Activated naive CD4-positive, alpha-beta T cell treated with anti-CD3 and anti-CD28 coated beads, Interleukin-2, amount 50 U/mL, for 72 hours (primary cell): Measurements from ENCODE around the gene LSP1. TPM values are rescaled to one million over a fixed set of nuclear protein-coding genes. Genes with fewer than 3 reads are reported as not detected.
A peak's percentile ranks its signal among the peaks of the same experiment; 100 is the strongest.

ENCODE experiments used
- ATAC-seq, 2 donors: fragments of 150-1000 bp; cut with Tn5 transposase; 2 replicates each; pipeline ENCODE4 v1.10.0; 2021; ENCODE audit warnings: mild to moderate bottlenecking in 2 of 2, moderate library complexity in 2 of 2
- DNase-seq, 2 donors: peaks; one replicate each; pipeline ENCODE4 v3.0.0; 2021 to 2022; ENCODE audit warnings: low spot score in 2 of 2
- H3K27ac Mint-ChIP-seq, 2 donors: one replicate each; pipeline ENCODE4 v1.8.0; 2022; ENCODE audit warnings: mild to moderate bottlenecking in 2 of 2, mixed read lengths in 2 of 2
- H3K36me3 Mint-ChIP-seq, 2 donors: one replicate each; pipeline ENCODE4 v1.8.0; 2022; ENCODE audit warnings: mixed read lengths in 2 of 2
- H3K9me3 Mint-ChIP-seq, 2 donors: one replicate each; pipeline ENCODE4 v1.8.0; 2022; ENCODE audit warnings: mixed read lengths in 2 of 2
- total RNA-seq, 2 donors: library from RNA; stranded (reverse); gene quantifications; one replicate each; pipeline ENCODE4 v1.2.3, GENCODE V29; 2022

LSP1 gene
- total RNA-seq, 2 donors from 2014 or later, result 102 to 263 TPM

DNA sequence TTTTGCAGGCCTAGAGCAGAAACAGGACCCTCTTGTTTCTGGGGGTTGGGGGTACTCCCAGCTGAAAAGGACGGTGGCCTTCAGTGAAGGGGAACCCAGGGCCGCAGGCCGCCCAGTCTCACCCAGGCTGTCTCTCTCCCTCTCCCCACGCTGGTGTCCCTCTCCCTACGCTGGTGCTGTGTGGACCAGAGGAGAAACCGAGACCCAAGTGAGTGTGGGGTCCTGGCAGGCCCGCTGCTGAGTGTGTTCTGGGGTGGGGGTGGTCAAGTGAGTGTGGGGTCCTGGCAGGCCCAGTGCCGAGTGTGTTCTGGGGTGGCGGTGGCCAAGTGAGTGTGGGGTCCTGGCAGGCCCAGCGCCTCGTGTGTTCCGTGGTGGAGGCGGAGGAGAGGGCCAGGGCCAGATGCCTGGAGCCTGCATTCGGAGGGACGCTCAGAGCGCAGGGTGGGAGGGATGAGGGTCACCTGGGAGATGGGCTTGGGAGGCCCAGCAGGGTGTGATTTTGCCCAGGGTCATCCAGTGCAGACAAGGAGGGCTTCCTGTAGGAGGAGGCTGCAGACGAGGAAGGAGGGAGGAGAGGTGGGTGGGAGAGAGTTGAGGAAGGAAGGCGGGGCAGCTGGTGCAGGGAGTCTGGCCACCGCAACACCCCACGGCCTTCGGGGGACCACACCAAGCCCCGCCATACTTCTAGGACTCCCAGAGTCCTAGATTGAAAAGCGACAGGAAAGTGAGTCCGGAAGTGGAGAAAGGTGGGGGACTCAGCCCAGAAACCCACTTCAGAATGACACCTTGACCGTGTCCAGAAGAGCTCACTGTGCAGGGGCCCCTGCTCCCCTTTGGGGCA lies 77.0 kb downstream of the LSP1 start:
- ATAC-seq (no peak), DNase-seq (no peak)
- Mint-ChIP-seq H3K36me3 (no peaks in the 10 kb centered on the region), H3K9me3 (no peaks in the 10 kb centered on the region), H3K27ac (no peak overlapping the region)

DNA sequence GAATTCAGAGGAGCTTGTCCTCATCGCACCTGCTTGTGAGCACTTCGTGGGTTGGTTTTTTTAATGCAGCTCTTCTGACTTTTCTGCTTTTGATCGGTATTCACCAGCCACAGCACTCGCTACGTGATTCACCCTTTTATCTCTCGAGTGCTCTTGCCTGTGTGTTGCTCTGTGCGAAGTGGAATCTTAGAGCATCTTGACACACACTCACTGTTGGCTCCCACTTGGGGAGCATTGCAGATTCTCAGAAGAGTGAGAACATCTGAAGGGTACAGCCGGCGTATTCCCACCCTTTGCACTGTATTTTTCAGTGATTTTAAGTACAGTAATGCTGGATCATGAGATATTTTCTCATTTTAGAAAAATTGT lies 77.6 kb downstream of the LSP1 start:
- no peak for ATAC-seq
- H3K27ac Mint-ChIP-seq, result no peak overlapping the region
- no peaks in the 10 kb centered on the region for H3K36me3 Mint-ChIP-seq
- no peak for DNase-seq
- H3K9me3 Mint-ChIP-seq, result no peaks in the 10 kb centered on the region

DNA sequence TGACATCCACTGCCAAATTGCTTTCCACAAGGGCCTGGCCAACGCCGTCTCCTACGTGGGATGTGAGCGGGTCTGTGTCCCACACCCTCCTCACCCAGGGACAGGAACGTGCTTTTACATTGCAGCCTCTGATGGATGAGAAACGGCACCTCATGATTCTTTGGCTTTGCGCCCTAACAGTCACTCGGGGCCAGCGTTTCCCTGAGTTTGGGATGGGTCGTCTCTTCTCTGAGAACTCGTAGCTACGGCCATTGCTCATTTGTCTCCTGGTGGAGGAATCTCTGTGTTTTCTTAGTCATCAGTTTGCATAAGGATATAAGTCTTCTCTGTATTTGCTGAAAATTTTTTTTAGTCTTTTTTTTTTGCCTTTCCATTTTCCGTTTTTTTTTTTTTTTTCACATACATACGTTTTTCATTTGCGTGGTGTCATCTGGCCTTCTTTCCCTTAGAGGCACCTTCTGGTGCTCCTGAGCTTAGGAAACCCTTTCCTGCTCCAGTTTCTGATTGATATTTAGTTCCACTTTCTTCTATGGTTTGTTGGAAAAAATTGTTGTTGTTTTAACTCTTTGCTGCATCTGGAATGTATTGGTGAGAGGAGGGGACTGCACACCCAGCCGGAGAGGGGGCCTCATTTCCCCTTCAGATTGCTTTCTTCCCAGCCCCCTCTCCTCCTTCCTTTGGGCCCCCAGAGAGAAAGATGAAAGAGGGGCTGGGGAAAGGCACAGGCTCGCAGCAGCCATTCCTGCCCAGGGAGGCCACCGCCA lies 78.6 kb downstream of the LSP1 start:
- H3K27ac Mint-ChIP-seq, result no peak overlapping the region

DNA sequence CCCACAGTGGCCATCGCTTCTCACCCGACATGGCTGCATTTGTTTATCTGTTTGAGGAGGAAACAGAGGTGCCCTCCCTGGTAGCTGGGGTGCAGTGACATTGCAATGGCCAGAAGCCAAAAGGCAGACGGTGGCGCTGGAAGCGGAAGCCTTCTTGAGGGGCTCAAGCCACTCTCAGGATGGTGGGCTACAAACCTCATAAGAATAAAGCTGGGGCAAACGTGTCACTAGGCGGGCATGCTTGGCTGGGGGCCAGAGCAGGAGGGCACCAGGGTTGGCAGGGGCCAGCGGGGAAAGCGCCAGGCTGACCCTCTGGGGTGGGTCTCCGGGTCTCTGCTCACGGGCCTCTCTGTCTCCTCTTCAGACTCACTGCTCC lies 79.2 kb downstream of the LSP1 start:
- ATAC-seq (no peak), DNase-seq (no peak)
- no peaks in the 10 kb centered on the region for H3K9me3 Mint-ChIP-seq
- H3K36me3 Mint-ChIP-seq, result no peaks in the 10 kb centered on the region
- no peak overlapping the region for H3K27ac Mint-ChIP-seq

More for the DNA sequence above, 78.6 kb downstream of the LSP1 start:
- ATAC-seq, result no peak
- Mint-ChIP-seq H3K36me3 (no peaks in the 10 kb centered on the region), H3K9me3 (no peaks in the 10 kb centered on the region)
- DNase-seq, result no peak

DNA sequence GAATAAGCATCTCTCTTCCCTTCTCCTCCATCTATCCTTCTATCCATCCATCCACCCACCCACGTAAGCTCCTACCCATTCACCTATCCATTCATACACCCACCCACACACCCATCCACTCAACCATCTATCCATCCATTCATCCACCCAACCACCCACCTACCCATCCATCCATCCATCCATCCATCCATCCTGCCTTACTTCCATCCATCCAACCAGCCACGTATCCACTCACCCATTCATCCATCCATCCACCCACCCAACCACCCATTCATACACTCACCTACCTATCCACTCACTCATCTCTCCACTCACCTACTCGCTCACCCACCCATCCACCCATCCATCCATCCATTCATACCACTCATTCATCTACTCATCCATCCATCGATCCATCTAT lies 79.8 kb downstream of the LSP1 start:
- H3K9me3 Mint-ChIP-seq, result no peaks in the 10 kb centered on the region
- no peak for DNase-seq
- no peak overlapping the region for H3K27ac Mint-ChIP-seq
- H3K36me3 Mint-ChIP-seq, result no peaks in the 10 kb centered on the region
- ATAC-seq, result no peak

DNA sequence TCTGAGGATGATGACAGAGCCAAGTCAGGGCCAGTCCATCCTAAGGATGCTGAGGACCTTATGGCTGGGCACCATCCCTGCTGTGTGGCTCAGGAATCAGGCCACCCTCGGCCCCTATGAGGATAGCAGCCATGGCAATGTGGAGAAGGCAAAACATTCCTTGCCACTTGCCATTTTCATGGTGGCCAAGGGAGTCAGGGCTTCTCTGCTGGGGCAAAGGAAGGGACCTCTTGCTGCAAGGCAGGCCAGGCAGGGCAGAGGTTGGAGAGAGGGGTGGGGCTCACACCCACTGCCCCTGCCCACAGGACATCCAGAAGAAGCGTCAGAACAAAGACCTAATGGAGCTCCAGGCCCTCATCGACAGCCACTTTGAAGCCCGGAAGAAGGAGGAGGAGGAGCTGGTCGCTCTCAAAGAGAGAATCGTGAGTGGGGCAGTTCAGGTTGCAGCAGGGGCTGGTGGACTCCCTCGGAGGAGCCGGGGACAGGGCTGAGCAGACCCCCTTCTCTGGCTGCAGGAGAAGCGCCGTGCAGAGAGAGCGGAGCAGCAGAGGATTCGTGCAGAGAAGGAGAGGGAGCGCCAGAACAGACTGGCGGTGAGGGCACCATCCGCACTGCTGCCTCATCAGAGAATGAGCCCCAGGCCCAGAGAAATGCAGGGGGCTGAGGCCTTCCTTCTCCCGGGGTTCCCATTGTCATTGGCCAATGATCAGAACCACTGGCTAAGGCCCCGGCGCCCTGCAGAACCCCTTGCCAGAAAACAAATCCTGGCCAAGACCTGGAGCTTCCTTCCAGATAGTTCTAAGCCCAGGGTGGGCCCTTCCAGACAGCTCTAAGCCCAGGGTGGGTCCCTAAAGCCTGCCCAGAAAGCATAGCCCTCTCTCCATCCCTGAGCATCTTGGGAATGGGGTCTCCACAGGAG lies 80.8 kb downstream of the LSP1 start:
- DNase-seq (no peak), ATAC-seq (no peak)
- Mint-ChIP-seq H3K27ac (no peak overlapping the region), H3K36me3 (no peaks in the 10 kb centered on the region), H3K9me3 (no peaks in the 10 kb centered on the region)

DNA sequence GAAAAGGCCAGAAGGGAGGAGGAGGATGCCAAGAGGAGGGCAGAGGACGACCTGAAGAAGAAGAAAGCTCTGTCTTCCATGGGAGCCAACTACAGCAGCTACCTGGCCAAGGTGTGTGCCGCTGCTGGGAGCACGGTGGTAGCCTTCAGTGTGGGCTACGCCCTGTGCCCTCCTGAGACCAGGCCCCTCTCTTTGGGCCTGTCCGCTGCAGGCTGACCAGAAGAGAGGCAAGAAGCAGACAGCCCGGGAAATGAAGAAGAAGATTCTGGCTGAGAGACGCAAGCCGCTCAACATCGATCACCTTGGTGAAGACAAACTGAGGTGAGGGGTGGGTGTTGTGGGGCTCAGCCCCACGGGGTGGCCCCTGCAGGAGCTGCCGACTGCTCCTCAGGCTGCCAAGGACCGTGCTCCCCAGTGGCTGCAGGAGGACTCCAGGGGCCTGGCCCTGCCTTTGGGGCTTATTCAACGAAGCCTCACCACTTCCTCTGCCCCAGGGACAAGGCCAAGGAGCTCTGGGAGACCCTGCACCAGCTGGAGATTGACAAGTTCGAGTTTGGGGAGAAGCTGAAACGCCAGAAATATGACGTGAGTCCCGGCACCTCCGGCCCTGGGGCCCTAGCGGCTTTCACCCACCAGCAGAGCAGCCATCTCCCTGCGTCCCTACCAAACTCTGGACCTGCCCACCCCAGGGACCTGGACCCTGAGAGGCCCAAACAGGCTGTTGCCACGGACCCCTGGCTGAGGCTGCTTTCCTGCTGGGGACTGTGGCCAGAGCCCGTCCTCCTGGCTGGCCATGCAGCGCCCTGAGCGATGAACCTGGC lies 81.7 kb downstream of the LSP1 start:
- ATAC-seq (no peak), DNase-seq (peak in 1 of 2 donors; percentile 50)
- no peaks in the 10 kb centered on the region for H3K9me3 Mint-ChIP-seq
- no peak overlapping the region for H3K27ac Mint-ChIP-seq
- no peaks in the 10 kb centered on the region for H3K36me3 Mint-ChIP-seq

DNA sequence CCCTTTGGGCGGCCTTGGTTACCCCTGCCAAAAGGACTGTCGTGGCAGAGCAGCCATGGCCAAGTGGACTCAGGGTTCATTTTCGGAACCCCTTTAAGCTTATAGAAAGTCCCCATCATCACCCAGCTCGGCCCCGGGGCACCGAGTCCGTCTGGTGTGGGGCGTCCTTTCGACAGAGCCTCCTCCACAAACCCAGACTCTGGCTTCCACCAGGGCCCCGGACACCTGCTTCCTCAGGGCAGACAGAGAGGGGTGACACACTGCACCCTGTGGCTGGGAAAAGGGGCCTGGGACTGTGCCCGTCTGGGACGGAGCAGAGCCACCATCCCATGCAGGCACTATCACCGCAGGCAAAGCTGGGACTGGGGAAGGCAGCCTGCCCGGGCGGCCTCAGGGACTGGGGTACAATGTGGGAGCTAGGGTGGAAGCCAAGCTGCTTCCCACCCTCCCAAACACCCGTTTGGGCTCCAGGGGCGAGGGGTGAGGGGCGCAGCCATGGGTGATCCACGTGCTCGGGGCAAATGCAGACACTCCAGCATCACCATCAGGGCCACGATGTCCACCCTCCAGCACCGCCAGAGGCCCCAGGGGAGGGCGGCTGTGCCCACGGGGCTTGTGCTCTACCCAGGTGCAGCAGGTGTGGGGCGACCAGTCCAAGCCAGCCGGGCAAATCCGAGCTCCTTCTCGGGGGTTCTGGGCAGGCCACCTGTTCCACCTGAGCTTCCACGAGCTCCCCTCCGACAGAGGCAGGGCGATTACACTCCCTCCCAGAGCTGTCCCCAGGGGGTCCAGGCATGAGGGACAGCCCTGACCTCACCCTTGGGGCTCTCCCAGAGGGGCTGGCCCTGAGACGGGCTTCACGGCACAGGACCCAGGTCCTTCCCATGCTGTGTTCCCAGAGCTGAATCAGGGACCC lies 82.5 kb downstream of the LSP1 start:
- Mint-ChIP-seq H3K27ac (no peak overlapping the region), H3K9me3 (no peaks in the 10 kb centered on the region), H3K36me3 (no peaks in the 10 kb centered on the region)
- ATAC-seq, result no peak
- DNase-seq, result peak in 1 of 2 donors; percentile 50

DNA sequence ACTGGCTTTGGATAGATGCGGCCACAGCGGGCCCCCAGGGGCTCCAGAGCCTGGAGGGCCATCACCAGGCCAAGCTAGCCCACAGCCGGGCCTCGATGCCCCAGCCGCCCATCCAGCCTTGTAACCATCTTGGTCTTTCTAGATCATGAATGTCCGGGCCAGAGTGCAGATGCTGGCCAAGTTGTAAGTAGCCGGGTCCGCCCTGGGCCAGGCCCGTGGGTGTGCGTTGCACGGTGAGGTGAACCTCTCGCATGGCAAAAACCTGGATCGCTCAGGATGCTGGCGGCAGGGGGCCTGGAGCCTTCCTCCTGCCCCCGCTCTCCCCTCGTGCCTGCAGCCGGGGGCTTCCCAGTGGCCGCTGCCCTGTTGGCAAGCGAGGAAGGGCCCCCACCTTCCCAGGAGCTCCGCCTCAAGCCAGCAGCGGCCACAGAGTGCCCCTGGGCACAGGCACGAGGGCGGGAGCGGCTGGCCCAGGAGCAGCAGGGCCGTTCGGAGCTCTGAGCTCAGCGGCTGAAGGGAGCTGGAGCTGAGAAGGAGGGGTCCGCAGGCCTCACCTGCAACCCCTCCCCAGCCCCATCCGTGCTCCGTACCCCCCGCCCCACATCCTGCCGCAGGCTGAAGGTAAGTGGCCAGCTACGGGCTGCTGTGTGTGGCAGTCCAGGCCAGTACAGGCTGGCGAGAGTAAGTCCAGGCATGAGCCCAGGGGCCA lies 83.3 kb downstream of the LSP1 start:
- Mint-ChIP-seq H3K36me3 (no peaks in the 10 kb centered on the region), H3K27ac (no peak overlapping the region), H3K9me3 (no peaks in the 10 kb centered on the region)
- DNase-seq, result peak in 1 of 2 donors; percentile 41
- no peak for ATAC-seq

DNA sequence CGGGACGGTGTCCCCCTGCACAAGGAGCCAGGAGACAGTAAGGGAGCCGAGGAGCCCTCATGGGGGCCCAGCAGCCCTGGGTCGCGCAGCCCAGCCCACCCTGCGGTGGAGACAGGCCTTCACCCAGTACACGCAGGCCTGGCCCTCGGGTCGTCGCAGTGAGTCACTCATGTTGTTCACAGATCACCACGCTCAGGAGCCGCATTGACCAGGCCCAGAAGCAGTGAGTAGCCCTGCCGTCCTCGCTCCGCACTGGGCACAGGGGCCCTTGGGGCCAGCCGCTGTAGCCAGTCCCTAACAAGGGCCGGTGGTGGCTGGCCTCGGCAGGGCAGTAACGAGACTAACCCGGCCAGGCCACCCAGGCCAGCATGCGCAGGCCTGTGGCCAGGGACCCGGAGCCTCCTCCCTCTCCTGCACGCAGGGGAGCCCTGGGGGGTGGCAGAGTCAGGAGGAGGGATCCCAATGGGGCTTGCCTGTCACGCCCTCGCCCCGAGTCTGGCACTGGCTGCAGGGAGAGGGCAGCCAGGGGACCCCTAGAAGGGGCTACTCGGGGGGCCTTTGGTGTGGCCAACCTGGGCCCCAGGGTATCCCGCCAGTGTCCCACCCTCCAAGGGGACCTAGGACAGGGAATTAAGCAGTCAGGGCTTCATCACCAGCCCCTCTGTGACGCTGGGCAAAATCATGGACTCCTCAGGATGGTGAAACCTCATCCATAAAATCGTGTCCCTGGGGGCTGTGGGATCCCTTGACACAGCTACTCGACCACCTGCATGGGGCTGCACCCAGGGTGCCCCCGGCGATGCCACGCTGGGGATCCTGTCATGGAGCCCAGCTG lies 84.1 kb downstream of the LSP1 start:
- no peaks in the 10 kb centered on the region for H3K9me3 Mint-ChIP-seq
- no peak for ATAC-seq
- no peaks in the 10 kb centered on the region for H3K36me3 Mint-ChIP-seq
- peak in 1 of 2 donors; percentile 52 for DNase-seq
- H3K27ac Mint-ChIP-seq, result no peak overlapping the region

DNA sequence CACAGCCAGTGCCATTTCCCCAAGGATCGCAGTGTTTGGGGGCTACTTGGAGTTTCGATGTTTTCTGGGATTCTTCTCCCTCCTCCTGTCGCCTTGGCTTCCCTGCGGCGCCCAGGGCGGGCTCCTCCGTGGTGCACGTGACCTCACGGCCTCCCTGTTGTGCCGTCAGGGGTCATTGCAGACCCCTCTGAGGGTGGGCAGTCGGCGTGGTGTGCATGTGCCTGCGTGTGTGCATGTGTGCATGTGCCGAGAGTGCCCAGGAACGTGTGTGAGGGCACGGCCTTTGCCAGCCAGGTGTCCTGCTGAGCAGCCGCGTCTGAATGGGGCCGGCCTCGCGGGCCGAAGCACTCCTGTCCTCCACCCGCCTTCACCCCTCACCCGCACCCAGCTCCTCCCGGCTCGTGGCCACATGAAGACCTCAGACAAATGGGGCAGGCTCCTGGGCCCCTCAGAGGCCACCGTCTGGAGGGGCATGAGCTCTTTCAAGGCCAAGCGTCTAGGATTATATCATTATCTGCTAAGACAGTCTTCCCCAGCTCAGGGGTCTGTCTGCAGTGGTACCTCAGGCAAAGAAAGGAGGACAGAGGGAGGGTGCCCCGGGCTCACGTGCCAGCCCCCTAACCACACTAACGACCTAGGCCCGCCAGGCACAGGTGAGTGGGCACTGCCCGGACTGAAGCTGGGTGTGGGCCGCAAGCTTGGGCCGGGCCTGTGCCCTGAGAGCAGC lies 84.9 kb downstream of the LSP1 start:
- Mint-ChIP-seq H3K27ac (no peak overlapping the region), H3K36me3 (no peaks in the 10 kb centered on the region), H3K9me3 (no peaks in the 10 kb centered on the region)
- DNase-seq, result peak in 1 of 2 donors; percentile 51
- ATAC-seq, result no peak

DNA sequence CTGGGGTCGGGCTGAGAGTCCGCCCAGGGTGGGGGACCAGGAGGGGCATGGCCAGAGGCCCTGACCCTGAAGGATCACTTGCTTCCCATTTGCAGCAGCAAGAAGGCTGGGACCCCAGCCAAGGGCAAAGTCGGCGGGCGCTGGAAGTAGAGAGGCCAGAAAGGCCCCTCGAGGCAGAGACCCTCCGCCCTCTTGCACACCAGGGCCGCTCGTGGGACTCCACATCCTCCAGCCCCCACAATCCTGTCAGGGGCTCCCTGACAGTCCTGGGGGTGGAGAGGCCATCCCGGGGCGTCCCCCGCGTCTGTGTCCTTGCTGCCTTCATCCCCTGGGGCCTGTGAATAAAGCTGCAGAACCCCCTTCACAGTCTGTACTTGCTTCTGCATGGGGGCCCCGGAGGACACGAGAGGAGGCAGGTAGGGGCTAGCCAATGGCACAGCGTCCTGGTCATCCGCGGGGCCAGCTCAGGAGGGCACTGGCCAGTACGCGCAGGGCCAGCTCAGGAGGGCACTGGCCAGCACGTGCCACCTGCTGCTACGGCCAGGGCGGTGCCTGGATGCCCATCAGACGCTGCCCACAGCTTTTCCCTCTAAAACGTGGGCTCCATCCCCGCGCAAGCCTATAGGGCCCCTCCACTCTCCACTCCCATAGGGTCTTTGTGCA lies 85.6 kb downstream of the LSP1 start:
- DNase-seq, result peak in 1 of 2 donors; percentile 54

DNA sequence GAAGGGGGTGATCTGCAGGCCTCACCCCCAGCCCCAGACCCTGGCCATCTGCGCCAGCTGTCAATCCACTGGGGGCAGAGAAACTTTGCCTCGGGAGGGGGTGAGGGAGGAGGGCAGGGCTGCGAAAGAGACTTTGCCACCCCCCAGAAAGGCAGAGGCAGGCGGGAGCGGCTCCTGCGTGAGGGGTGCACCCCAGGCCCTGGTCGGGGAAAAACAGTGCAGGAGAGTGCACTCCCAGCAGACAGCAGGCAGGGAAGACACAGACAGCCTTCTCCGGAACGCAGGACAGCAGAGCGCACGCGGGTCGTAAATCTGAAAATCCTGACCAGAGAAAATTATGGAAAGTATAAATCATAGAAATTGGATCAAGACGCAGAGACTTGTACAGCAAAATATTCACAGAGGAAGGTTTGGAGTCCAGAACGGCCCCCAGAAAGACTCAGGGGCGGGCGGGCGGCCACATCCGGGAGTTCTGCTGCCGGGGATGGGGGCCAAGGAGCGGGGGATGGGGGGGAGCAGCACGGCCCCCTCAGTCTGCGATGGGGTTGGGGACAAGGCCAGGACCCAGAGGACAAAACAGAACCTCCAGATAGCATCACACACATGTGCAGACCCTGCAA lies 86.2 kb downstream of the LSP1 start:
- ATAC-seq, result peak in 1 of 2 donors; percentile 29
- Mint-ChIP-seq H3K9me3 (no peaks in the 10 kb centered on the region), H3K36me3 (no peaks in the 10 kb centered on the region), H3K27ac (peak overlapping the region in 1 of 2 donors; percentile 26)
- no peak for DNase-seq

More for the DNA sequence above, 85.6 kb downstream of the LSP1 start:
- H3K27ac Mint-ChIP-seq, result no peak overlapping the region
- H3K36me3 Mint-ChIP-seq, result no peaks in the 10 kb centered on the region
- H3K9me3 Mint-ChIP-seq, result no peaks in the 10 kb centered on the region
- no peak for ATAC-seq
